Thyroid gland (tissue), 4 donors: ENCODE data around the gene ATP9B.

Experiments used
- CTCF ChIP-seq, 6 experiments: fragments of 200-600 bp in 3 of 6; fragments of 450-650 bp in 3 of 6; sonication (generic) in 3 of 6; IDR thresholded peaks; one replicate each; pipeline ENCODE4 v1.5.1; 2016 to 2019; ENCODE audit warnings: antibody characterized with exemption in 6 of 6, mild to moderate bottlenecking in 2 of 6, inconsistent platforms in 1 of 6, moderate library complexity in 1 of 6
- POLR2A ChIP-seq, 2 donors: fragments of 450-650 bp; IDR thresholded peaks; one replicate each; pipeline ENCODE4 v1.6.1; 2017; ENCODE audit warnings: antibody characterized with exemption in 2 of 2, mild to moderate bottlenecking in 2 of 2, moderate library complexity in 1 of 2

- TF ChIP-seq CTCF (IDR thresholded peaks at IDR 0.05) = no peak
- TF ChIP-seq POLR2A (IDR thresholded peaks at IDR 0.05) = no peak
Measured at GRCh38 chr18:79294235-79294634, 225.0 kb downstream of the ATP9B start.
